ENCODE data around the gene STKLD1. TPM values are rescaled to one million over a fixed set of nuclear protein-coding genes. Genes with fewer than 3 reads are reported as not detected.

The STKLD1 gene
- total RNA-seq, 1 experiment from 2014 or later, result 3.1 TPM

GRCh38 chr9:133420392-133420827 is 44.2 kb downstream of the STKLD1 start:
- no peak overlapping the region for H3K4me3 ChIP-seq
- peaks cover 21% of the 10 kb centered on the region for H3F3A ChIP-seq (ENCODE audit: insufficient read depth, low read depth)
- intact Hi-C loops (cut with micrococcal nuclease; ENCODE audit: unreplicated experiment), result no loop called here
- peaks cover 24% of the 10 kb centered on the region for H3K79me2 ChIP-seq (ENCODE audit: low read depth)
- H3K27ac ChIP-seq, result no peak overlapping the region
- BruUV-seq (replicated peaks), result no TSS peak
- CTCF ChIA-PET, result no interaction called here
- H3K4me1 ChIP-seq (replicated peaks; ENCODE audit: insufficient read depth), result peaks cover 8% of the 10 kb centered on the region
- peaks cover 4% of the 10 kb centered on the region; the same call in 1 of the 2 replicates for H4K20me1 ChIP-seq (ENCODE audit: insufficient read depth)
- H3K27me3 ChIP-seq (ENCODE audit: insufficient read depth, low read depth), result peaks cover 4% of the 10 kb centered on the region; the same call in 1 of the 2 replicates
- no peaks in the 10 kb centered on the region for H3K9me3 ChIP-seq (ENCODE audit: insufficient read depth, low read depth)
- H3K9me2 ChIP-seq (ENCODE audit: insufficient read depth), result no peaks in the 10 kb centered on the region
- no peak for TF ChIP-seq EZH2 (IDR thresholded peaks at IDR 0.05; ENCODE audit: low read depth)
- TF ChIP-seq CTCF (conservative IDR thresholded peaks at IDR 0.05), result no peak
- POLR2A ChIA-PET (ENCODE audit: unreplicated experiment), result no interaction called here
- H2AFZ ChIP-seq, result no peak overlapping the region
- DNase-seq, result no peak
- H3K36me3 ChIP-seq (ENCODE audit: low read depth), result no peaks in the 10 kb centered on the region
- H3K4me2 ChIP-seq, result no peak overlapping the region

- Histone ChIP-seq H3K79me2 (ENCODE audit: low read depth) (peaks cover 9% of the 10 kb centered on the region), H3K4me3 (no peak within 1 kb of the TSS), H2AFZ (no peak within 1 kb of the TSS), H3F3A (ENCODE audit: insufficient read depth, low read depth) (peaks cover 21% of the 10 kb centered on the region), H3K4me1 (replicated peaks; ENCODE audit: insufficient read depth) (no peaks in the 10 kb centered on the region), H3K27me3 (ENCODE audit: insufficient read depth, low read depth) (peaks cover 13% of the 10 kb centered on the region), H3K36me3 (ENCODE audit: low read depth) (no peaks in the 10 kb centered on the region), H3K4me2 (no peak within 1 kb of the TSS), H4K20me1 (ENCODE audit: insufficient read depth) (no peaks in the 10 kb centered on the region), H3K9me3 (ENCODE audit: insufficient read depth, low read depth) (no peaks in the 10 kb centered on the region), H3K9me2 (ENCODE audit: insufficient read depth) (no peaks in the 10 kb centered on the region), H3K27ac (no peak within 1 kb of the TSS)
- POLR2A ChIA-PET (ENCODE audit: unreplicated experiment), result no interaction called here
- no peak for TF ChIP-seq EZH2 (IDR thresholded peaks at IDR 0.05; ENCODE audit: low read depth)
- no peak for TF ChIP-seq CTCF (conservative IDR thresholded peaks at IDR 0.05)
- no TSS peak for BruUV-seq (replicated peaks)
- intact Hi-C loops (cut with micrococcal nuclease; ENCODE audit: unreplicated experiment), result no loop called here
- DNase-seq, result no peak
- CTCF ChIA-PET, result no interaction called here
These were observed 45.7 kb downstream of the STKLD1 start, which contains the start of gene ADAMTS13 for GRCh38 chr9:133421615-133422542. Gene ADAMTS13 (plus strand): TSS chr9:133422367. CDS start chr9:133422444, 77 bp downstream.

GRCh38 chr9:133423216-133423615 is 47.0 kb downstream of the STKLD1 start:
- no peaks in the 10 kb centered on the region for H3K4me1 ChIP-seq (replicated peaks; ENCODE audit: insufficient read depth)
- H3K9me2 ChIP-seq (ENCODE audit: insufficient read depth), result no peaks in the 10 kb centered on the region
- H3K4me2 ChIP-seq, result no peak overlapping the region
- no peak overlapping the region for H3K27ac ChIP-seq
- H2AFZ ChIP-seq, result no peak overlapping the region
- no peaks in the 10 kb centered on the region for H3K79me2 ChIP-seq (ENCODE audit: low read depth)
- no peak for DNase-seq
- H3K4me3 ChIP-seq, result no peak overlapping the region
- ChIA-PET POLR2A (ENCODE audit: unreplicated experiment) (no interaction called here), CTCF (no interaction called here)
- TF ChIP-seq EZH2 (IDR thresholded peaks at IDR 0.05; ENCODE audit: low read depth) (no peak), CTCF (conservative IDR thresholded peaks at IDR 0.05) (no peak)
- no TSS peak for BruUV-seq (replicated peaks)
- H3K9me3 ChIP-seq (ENCODE audit: insufficient read depth, low read depth), result no peaks in the 10 kb centered on the region
- H3K36me3 ChIP-seq (ENCODE audit: low read depth), result no peaks in the 10 kb centered on the region
- peaks cover 19% of the 10 kb centered on the region for H3K27me3 ChIP-seq (ENCODE audit: insufficient read depth, low read depth)
- intact Hi-C loops (cut with micrococcal nuclease; ENCODE audit: unreplicated experiment), result no loop called here
- H4K20me1 ChIP-seq (ENCODE audit: insufficient read depth), result no peaks in the 10 kb centered on the region
- peaks cover 18% of the 10 kb centered on the region for H3F3A ChIP-seq (ENCODE audit: insufficient read depth, low read depth)

Measured in PC-9 (cell line).